Measurements from ENCODE around the gene GOLIM4. TPM values are rescaled to one million over a fixed set of nuclear protein-coding genes. Genes with fewer than 3 reads are reported as not detected.

The GOLIM4 gene
- polyA plus RNA-seq, 1 of the 3 experiments (the other 2 are of a cell fraction), result 42.3 TPM

DNA sequence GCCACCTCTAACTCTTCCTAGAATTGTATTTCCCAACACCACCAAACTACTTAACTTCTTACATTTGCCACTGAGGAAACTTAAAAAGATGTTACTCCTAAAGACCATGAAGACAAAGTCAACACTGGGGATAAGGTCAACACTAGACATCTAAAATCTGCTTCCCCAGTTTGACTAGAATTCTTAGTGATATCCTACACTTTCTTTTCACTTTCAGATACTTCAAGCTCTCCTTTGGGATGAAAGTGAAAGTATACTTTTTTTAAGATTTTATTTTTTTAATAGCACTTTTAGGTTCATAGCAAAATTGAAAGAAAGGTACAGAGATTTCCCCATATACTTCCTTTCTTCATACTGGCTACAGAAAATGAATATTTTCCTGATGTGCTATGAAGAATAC, 32.6 kb downstream of the GOLIM4 start (continued):
- no peak for TF ChIP-seq FOXM1 (IDR thresholded peaks at IDR 0.05; ENCODE audit: low read depth)
- no peak for TF ChIP-seq NFIC (IDR thresholded peaks at IDR 0.05; ENCODE audit: borderline replicate concordance)
- TF ChIP-seq, protein P1, sequence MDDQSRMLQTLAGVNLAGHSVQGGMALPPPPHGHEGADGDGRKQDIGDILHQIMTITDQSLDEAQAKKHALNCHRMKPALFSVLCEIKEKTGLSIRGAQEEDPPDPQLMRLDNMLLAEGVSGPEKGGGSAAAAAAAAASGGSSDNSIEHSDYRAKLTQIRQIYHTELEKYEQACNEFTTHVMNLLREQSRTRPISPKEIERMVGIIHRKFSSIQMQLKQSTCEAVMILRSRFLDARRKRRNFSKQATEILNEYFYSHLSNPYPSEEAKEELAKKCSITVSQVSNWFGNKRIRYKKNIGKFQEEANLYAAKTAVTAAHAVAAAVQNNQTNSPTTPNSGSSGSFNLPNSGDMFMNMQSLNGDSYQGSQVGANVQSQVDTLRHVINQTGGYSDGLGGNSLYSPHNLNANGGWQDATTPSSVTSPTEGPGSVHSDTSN (IDR thresholded peaks at IDR 0.05), result no peak
- no peak for TF ChIP-seq NRF1 (IDR thresholded peaks at IDR 0.05; ENCODE audit: low read depth, low read length)
- no peak for TF ChIP-seq YY1 (IDR thresholded peaks at IDR 0.05; ENCODE audit: low read depth)
- TF ChIP-seq, protein P2, sequence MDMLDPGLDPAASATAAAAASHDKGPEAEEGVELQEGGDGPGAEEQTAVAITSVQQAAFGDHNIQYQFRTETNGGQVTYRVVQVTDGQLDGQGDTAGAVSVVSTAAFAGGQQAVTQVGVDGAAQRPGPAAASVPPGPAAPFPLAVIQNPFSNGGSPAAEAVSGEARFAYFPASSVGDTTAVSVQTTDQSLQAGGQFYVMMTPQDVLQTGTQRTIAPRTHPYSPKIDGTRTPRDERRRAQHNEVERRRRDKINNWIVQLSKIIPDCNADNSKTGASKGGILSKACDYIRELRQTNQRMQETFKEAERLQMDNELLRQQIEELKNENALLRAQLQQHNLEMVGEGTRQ (IDR thresholded peaks at IDR 0.05; ENCODE audit: borderline replicate concordance, low read depth, low read length), result no peak

DNA sequence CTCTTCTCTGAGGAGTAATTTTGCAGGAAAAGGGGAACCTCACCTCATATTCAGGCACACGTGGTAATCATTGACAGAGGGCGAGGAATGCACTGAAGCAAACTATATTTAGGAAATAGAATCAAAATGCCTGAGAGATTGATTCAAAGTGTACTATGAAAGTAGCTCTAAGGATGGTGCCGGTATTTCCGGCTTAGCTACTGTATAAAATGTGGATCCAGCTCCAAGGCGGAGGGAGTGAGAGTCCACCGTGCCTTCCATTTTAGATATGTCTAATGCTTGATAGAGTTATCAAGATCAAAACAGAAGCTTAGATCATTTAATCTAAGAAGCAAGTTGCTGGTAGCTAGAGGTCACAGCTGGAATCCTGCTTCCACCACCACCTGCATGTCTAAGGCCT, 33.0 kb downstream of the GOLIM4 start:
- Histone ChIP-seq H3K27me3 (ENCODE audit: insufficient read depth) (no peaks in the 10 kb centered on the region), H3K27ac (ENCODE audit: low read depth in 2 of 2, low read length in 1 of 2) (no peak overlapping the region), H3K9me3 (no peaks in the 10 kb centered on the region), H3K36me3 (replicated peaks in 1 of 2; ENCODE audit: control insufficient read depth in 1 of 2, insufficient read depth in 2 of 2, low read length in 1 of 2) (peaks cover 0 to 10% of the 10 kb centered on the region in 2 experiments), H2AFZ (ENCODE audit: low read depth) (no peak overlapping the region), H3K4me1 (ENCODE audit: control insufficient read depth in 1 of 2, insufficient read depth in 2 of 2, low read depth in 1 of 2, low read length in 1 of 2) (peaks cover 6 to 20% of the 10 kb centered on the region in 2 experiments; a peak in 2 of 4 replicates), H4K20me1 (ENCODE audit: insufficient read depth) (peaks cover 18% of the 10 kb centered on the region), H3F3A (replicated peaks; ENCODE audit: insufficient read depth) (peaks cover 9% of the 10 kb centered on the region), H3K4me3 (ENCODE audit: low read depth in 2 of 2, low read length in 1 of 2) (no peak overlapping the region), H3K4me2 (0 out of 2 replicates have a peak overlapping the region, but pooled peaks have one; percentile 22), H3K79me2 (ENCODE audit: insufficient read depth) (peaks cover 100% of the 10 kb centered on the region), H3K9ac (no peak overlapping the region), H3K9me2 (no peaks in the 10 kb centered on the region)
- ChIA-PET CTCF (interaction anchor here (1.2 to 3.9 kb wide), 7 partner anchors 11 to 103 kb away, joined by 3 to 29 read pairs (median 9); no protein-coding TSS in a partner anchor), POLR2A (no interaction called here)
- no peak for DNase-seq
- 96% methylated on average over 6 of the region's 6 CpGs for WGBS (ENCODE audit: low lambda C conversion rate)
- TF ChIP-seq TCF12 (IDR thresholded peaks at IDR 0.05), result no peak
- TF ChIP-seq POLR2AphosphoS5 (IDR thresholded peaks at IDR 0.05; ENCODE audit: low read depth, low read length), result no peak
- TF ChIP-seq, protein P3, sequence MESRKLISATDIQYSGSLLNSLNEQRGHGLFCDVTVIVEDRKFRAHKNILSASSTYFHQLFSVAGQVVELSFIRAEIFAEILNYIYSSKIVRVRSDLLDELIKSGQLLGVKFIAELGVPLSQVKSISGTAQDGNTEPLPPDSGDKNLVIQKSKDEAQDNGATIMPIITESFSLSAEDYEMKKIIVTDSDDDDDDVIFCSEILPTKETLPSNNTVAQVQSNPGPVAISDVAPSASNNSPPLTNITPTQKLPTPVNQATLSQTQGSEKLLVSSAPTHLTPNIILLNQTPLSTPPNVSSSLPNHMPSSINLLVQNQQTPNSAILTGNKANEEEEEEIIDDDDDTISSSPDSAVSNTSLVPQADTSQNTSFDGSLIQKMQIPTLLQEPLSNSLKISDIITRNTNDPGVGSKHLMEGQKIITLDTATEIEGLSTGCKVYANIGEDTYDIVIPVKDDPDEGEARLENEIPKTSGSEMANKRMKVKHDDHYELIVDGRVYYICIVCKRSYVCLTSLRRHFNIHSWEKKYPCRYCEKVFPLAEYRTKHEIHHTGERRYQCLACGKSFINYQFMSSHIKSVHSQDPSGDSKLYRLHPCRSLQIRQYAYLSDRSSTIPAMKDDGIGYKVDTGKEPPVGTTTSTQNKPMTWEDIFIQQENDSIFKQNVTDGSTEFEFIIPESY (IDR thresholded peaks at IDR 0.05; ENCODE audit: borderline replicate concordance, low read depth), result no peak
- TF ChIP-seq RXRA (IDR thresholded peaks at IDR 0.05; ENCODE audit: borderline replicate concordance, low read depth), result no peak
- TF ChIP-seq, protein P4, sequence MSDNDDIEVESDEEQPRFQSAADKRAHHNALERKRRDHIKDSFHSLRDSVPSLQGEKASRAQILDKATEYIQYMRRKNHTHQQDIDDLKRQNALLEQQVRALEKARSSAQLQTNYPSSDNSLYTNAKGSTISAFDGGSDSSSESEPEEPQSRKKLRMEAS (IDR thresholded peaks at IDR 0.05; ENCODE audit: low read depth), result no peak
- TF ChIP-seq SMC3 (IDR thresholded peaks at IDR 0.05; ENCODE audit: low read depth, low read length), result no peak
- no peak for TF ChIP-seq TEAD4 (IDR thresholded peaks at IDR 0.05; ENCODE audit: borderline replicate concordance, insufficient read depth)
- TF ChIP-seq JUND (IDR thresholded peaks at IDR 0.05), result no peak
- no peak for TF ChIP-seq MEF2A (IDR thresholded peaks at IDR 0.05; ENCODE audit: borderline replicate concordance, low read depth)
- no peak for TF ChIP-seq RCOR1 (IDR thresholded peaks at IDR 0.05; ENCODE audit: low read length)
- TF ChIP-seq EP300 (IDR thresholded peaks at IDR 0.05; ENCODE audit: borderline replicate concordance in 1 of 2, low read depth in 1 of 2, low read length in 1 of 2), result no peak
- no peak for TF ChIP-seq MXI1 (IDR thresholded peaks at IDR 0.05; ENCODE audit: low read depth, low read length)
- TF ChIP-seq, protein P2 (IDR thresholded peaks at IDR 0.05; ENCODE audit: borderline replicate concordance, low read depth, low read length), result no peak
- TF ChIP-seq FOXM1 (IDR thresholded peaks at IDR 0.05; ENCODE audit: low read depth), result no peak
- TF ChIP-seq GATA2 (CRISPR knock-in tag; IDR thresholded peaks at IDR 0.05), result no peak
